NOMO-1 (cell line): Measurements from ENCODE around the gene CUZD1.

Experiments used
- DNase-seq, 2 experiments: peaks; one replicate each; lab custom pipeline; 2025; ENCODE audit not compliant: unreplicated experiment in 2 of 2; lab: John Stamatoyannopoulos, UW

CUZD1 gene

DNA sequence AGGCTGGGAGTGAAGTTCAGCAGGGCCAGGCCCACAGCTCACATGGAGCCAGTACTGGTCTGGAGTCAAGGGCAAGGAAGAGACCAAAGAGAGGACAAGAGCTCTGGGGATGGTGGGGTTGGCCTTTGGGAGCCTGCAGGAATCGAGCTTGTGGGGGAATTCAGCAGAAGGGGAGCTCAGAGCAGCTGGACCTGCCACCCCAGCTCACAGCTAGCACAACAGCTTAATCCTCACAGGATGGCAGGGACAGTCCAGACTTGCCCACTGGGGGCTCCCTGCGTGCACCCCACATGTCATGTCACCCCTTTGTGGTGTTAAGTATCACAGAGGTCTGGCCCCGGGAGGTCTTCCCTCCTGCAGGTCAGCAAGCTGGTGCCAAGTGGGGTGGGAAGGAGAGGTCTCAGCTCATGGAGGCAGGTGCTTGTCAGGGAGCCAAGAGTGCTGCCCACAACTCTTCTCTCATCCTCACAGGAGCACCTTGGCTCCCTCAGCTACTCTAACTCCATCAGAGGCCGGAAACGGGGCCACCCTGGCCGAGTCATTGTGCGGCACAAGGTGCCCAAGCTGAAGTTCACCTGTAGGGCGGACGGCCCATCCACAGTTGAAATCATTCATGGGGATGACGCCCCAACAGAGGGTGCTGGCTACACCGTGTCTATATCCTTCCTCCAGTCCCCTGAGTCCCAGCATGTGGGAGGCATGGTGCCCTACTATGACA lies 22.5 kb downstream of the CUZD1 start:
- DNase-seq: no peak

DNA sequence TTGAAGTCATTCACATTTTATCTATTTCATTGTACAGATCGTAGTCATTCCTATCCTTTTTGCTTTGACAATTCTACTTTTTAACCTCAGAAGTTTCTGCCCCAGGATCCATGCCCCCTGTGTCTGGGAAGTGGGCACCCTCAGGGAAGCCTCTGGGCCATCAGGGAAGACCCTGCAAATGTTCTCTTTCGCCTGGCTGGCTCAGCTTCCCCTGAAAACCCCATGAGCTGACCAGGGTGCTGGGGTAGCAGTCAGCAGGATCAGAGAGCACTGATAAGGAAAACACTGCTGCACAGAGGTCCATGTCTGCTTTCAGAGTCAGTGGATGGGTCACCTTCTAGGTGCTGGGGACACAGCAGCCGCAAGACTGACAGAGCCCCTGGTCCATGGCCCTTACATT lies 23.8 kb downstream of the CUZD1 start:
- DNase-seq: no peak

- no peak for DNase-seq
Measured at GRCh38 chr10:122815458-122815857, 30.2 kb downstream of the CUZD1 start.

- no peak for DNase-seq
Measured at GRCh38 chr10:122814493-122814892, 31.2 kb downstream of the CUZD1 start.

DNA sequence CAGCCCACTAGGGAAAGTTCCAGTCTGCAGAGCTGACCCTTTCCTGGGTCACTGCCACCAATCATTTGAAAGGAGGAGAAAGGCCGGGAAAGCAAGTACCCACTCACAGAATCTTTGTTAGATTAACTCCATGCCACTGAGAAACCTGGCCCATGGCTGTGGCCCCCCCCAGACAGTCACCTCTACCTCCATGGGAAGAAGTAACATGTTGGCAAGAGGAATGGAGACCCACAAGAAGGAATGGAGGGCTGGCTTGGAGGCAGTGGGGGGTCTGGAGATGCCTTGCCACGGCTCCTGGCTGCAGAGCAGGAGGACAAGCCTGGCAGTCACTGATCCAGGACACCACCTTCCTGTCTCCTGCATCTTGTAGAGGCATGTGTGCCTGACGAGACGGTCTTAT lies 32.9 kb downstream of the CUZD1 start:
- no peak for DNase-seq

- no peak for DNase-seq
Measured at GRCh38 chr10:122802282-122802681, 43.4 kb downstream of the CUZD1 start.

DNA sequence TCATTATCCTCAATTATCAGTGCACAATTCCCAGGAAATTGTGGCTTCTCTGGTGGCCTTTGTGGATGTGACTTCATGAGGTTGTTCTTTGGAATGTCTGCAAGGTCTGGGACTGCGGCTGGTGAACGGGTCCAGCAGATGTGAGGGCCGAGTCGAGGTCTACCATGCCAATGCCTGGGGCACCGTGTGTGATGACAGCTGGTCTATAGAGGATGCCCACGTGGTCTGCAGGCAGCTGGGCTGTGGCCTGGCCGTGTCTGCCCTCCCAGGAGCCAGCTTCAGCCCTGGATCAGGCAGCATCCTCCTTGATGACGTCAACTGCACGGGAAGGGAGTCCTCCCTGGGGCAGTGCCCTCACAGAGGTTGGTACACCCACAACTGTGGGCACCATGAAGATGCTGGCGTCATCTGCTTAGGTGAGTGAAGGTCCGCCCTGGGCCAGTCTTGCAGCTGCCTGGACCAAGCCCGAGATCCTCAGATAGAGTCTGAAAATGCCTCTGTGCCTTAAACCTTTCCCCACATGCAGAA lies 46.9 kb downstream of the CUZD1 start:
- no peak for DNase-seq

GRCh38 chr10:122796796-122797195 lies 48.9 kb downstream of the CUZD1 start:
- no peak for DNase-seq

GRCh38 chr10:122795924-122796323 lies 49.7 kb downstream of the CUZD1 start:
- DNase-seq: no peak

- DNase-seq: peak in 1 of 2 experiments; percentile 1
Measured at GRCh38 chr10:122786269-122786668, 59.4 kb downstream of the CUZD1 start.

DNA sequence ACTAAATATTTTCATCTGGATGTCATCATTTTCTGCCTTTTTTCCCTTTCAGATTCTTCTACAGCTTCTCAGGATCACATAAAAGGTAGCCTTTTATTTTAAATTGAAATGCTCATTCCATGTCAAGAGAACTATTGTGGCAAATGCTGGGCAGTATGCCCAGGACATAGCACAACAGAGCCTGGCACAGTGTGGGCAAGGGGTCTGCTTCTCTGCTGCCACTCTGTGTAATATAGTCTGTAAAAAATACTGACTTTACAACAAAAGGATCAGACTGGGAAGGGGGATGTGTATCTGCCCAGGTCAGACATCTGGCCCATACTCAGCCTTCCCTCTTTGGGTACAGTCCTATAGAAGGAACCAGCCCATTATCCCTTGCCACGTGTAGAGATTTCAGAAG lies 62.7 kb downstream of the CUZD1 start:
- DNase-seq: no peak
